DND-41 (cell line): ENCODE results near the gene MRPS2.
"Not testable (repeated sequence)": the region's sequence is repeated elsewhere in the genome, so short reads cannot be mapped to it uniquely, and the experiment has no call there.

Experiments
- EZH2 ChIP-seq: IDR thresholded peaks from 3 replicates; pipeline ENCODE4 v1.6.1; 2012; ENCODE audit warnings: borderline replicate concordance, low read depth, mild to moderate bottlenecking, moderate library complexity, low read length, inconsistent platforms; ENCODE audit not compliant: severe bottlenecking
- TF ChIP-seq, protein P1 (sequence below): IDR thresholded peaks from 2 replicates; pipeline ENCODE4 v1.5.1; 2012; ENCODE audit warnings: borderline replicate concordance, low read length, moderate library complexity, mild to moderate bottlenecking; ENCODE audit not compliant: poor library complexity, severe bottlenecking; ENCODE audit errors: extremely low read depth

DNA sequence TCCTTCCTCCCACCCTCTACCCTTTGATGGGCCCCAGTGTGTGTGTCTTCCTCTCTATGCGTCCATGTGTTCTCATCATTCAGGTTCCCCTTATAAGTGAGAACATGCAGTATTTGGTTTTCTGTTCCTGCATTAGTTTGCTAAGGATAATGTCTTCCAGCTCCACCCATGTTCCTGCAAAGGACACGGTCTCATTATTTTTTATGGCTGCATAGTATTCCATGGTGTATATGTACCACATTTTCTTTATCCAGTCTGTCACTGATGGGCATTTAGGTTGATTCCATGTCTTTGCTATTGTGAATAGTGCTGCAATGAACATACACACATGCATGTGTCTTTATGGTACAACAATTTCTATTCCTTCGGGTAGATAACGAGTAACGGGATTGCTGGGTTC, 42.0 kb upstream of the MRPS2 start:
- TF ChIP-seq EZH2, result not testable (repeated sequence)
- TF ChIP-seq, protein P1, sequence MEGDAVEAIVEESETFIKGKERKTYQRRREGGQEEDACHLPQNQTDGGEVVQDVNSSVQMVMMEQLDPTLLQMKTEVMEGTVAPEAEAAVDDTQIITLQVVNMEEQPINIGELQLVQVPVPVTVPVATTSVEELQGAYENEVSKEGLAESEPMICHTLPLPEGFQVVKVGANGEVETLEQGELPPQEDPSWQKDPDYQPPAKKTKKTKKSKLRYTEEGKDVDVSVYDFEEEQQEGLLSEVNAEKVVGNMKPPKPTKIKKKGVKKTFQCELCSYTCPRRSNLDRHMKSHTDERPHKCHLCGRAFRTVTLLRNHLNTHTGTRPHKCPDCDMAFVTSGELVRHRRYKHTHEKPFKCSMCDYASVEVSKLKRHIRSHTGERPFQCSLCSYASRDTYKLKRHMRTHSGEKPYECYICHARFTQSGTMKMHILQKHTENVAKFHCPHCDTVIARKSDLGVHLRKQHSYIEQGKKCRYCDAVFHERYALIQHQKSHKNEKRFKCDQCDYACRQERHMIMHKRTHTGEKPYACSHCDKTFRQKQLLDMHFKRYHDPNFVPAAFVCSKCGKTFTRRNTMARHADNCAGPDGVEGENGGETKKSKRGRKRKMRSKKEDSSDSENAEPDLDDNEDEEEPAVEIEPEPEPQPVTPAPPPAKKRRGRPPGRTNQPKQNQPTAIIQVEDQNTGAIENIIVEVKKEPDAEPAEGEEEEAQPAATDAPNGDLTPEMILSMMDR, result not testable (repeated sequence)
